Heart left ventricle (tissue), 16 donors: ENCODE data around the gene CENPS. TPM values are rescaled to one million over a fixed set of nuclear protein-coding genes. Genes with fewer than 3 reads are reported as not detected.

ENCODE experiments used
- ATAC-seq, 4 donors: fragments of 200-7000 bp; cut with Tn5 transposase; one replicate each; pipeline ENCODE4 v1.9.1; 2020 to 2022; ENCODE audit warnings: moderate library complexity in 4 of 4, mild to moderate bottlenecking in 3 of 4, moderate number of reproducible peaks in 1 of 4
- DNase-seq, 5 donors: peaks; one replicate each; pipeline ENCODE4 v3.0.0-alpha.2; 2020
- H3K27ac ChIP-seq, 12 donors: fragments of 200-600 bp; sonication (generic) in 4 of 12; one replicate each; pipeline versions ENCODE4 v1.5.0 to v1.8.0; 2016 to 2022; ENCODE audit warnings: mild to moderate bottlenecking in 2 of 12
- H3K27me3 ChIP-seq, 9 donors: fragments of 200-600 bp; sonication (generic) in 2 of 9; one replicate each; pipeline versions ENCODE4 v1.5.1 to v1.8.0; 2016 to 2022; ENCODE audit warnings: mild to moderate bottlenecking in 3 of 9
- H3K36me3 ChIP-seq, 9 donors: fragments of 200-600 bp; sonication (generic) in 2 of 9; one replicate each; pipeline versions ENCODE4 v1.5.0 to v1.8.0; 2018 to 2022; ENCODE audit warnings: mild to moderate bottlenecking in 2 of 9
- H3K4me1 ChIP-seq, 12 donors: fragments of 200-600 bp; sonication (generic) in 4 of 12; one replicate each; pipeline versions ENCODE4 v1.5.0 to v1.8.0; 2016 to 2022; ENCODE audit warnings: mild to moderate bottlenecking in 3 of 12
- H3K4me3 ChIP-seq, 12 donors: fragments of 200-600 bp; sonication (generic) in 4 of 12; one replicate each; pipeline versions ENCODE4 v1.5.0 to v1.8.0; 2017 to 2022; ENCODE audit warnings: mild to moderate bottlenecking in 9 of 12, moderate library complexity in 4 of 12
- H3K9me3 ChIP-seq, 12 donors: fragments of 200-600 bp; sonication (generic) in 4 of 12; one replicate each; pipeline versions ENCODE4 v1.5.0 to v1.8.0; 2016 to 2022; ENCODE audit warnings: mild to moderate bottlenecking in 1 of 12
- POLR2A ChIP-seq, 2 donors: fragments of 450-650 bp; IDR thresholded peaks; one replicate each; pipeline ENCODE4 v1.6.1; 2017; ENCODE audit warnings: antibody characterized with exemption in 2 of 2, mild to moderate bottlenecking in 2 of 2, moderate library complexity in 2 of 2
- whole genome bisulfite sequencing, 4 donors: extraction: QIAGEN DNeasy Blood & Tissue Kit in 2 of 4; methylation state at CpG; one replicate each; pipeline versions ENCODE4 v1.1.5 to v1.1.7; 2013 to 2018; 5-methylcytosine and 5-hydroxymethylcytosine counted together
- intact Hi-C, 10 donors: fragments of 100-400 bp; cut with DNase I; formaldehyde crosslinking; loops; one replicate each; pipeline versions ENCODE4 v1.11.1 to v1.14.2; 2022
- polyA plus RNA-seq, 2 donors: library from polyadenylated mRNA; stranded (reverse); fragments of 200-250 nt; gene quantifications; one replicate each; pipeline ENCODE4 v1.2.3, GENCODE V29; 2013
- total RNA-seq, 9 donors: library from RNA; depleted of rRNA in 2 of 9; stranded (reverse); fragments of >200 nt in 2 of 9; fragmentation: NEBNext Ultra II Directional in 3 of 9; extraction: Animal tissue kit (Norgen Biotek cat#: 25700) in 3 of 9; gene quantifications; one replicate each; pipeline versions ENCODE4 v1.1.0 to v1.2.4, GENCODE V29; 2016 to 2023
- TF ChIP-seq, protein P1 (sequence below), 12 donors: fragments of 200-600 bp; sonication (generic) in 4 of 12; IDR thresholded peaks; one replicate each; pipeline versions ENCODE4 v1.5.0 to v1.8.0; 2018 to 2022; ENCODE audit warnings: antibody characterized with exemption in 12 of 12, mild to moderate bottlenecking in 5 of 12
- donor health status: ischemic (EF 13 %, LVEDD 7.1; RV severe dilation, severe dysfunction).
- donor health status: healthy with polysubstance abuse.
- donor health status: DM: no; HTN: yes; CAD: no.
- donor health status: DM: no; HTN: no; CAD: no.
- donor health status: ischemic (EF 25% LVEDD 6.9; RV normal size, moderate dysfunction).
- donor health status: ischemic (EF 25% LVEDD 5.7; RV mildly dilated, moderate dysfunction).
- donor health status: healthy.
- donor health status: DM: yes; HTN: yes; CAD: no.
- donor health status: ischemic (EF 35%, LVEDD 5.7; RV mildly dilated, moderate dysfunction).
- donor health status: nonischemic (EF 11% LVEDD 7.7; RV severe dilation, severe dysfunction).
- donor health status: DM: yes; HTN: yes; CAD: no.
- donor health status: PGD.
- donor health status: ischemic (EF 29% LVEDD 5.4; RV normal size, mild dysfunction).
- donor health status: nonischemic (EF 23%, LVEDD 6.1; RV moderate dilation, normal function).

Gene CENPS
- total and polyA plus RNA-seq, 11 donors = 2.4 to 11.6 (median 8.2) TPM

DNA sequence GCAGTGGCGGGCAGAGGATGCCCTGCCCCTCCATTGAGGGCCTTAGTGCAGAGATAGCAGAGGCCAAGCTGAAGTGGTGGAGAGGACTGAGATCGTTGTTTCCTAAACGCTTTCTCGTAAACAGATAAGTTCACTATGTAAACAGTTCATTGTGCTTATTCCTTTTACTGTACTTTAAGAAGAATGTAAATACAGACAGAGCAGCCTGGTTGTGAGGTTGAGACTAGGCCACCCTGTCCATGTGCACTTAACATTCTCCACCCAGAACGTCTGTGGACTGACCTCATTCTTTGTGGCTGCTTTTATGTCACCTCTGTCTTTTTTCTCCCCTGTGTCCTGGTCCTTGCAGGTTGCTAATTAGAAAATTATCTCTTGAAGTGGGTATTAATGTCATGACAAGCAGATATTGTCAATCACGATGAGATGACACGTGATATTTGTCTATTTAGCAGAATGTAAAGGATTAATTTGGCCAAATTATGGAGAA lies 8.5 kb downstream of the CENPS start:
- Histone ChIP-seq H3K9me3 (no peaks in the 10 kb centered on the region), H3K27ac (peak overlapping the region in 1 of 12 donors; percentile 36), H3K4me3 (no peak overlapping the region), H3K4me1 (no peaks in the 10 kb centered on the region), H3K36me3 (peaks cover 0 to 32% (median 3%) of the 10 kb centered on the region in 9 donors), H3K27me3 (no peaks in the 10 kb centered on the region)
- DNase-seq (no peak), ATAC-seq (peak in 3 of 4 donors; percentile 33 to 82 (median 62))
- intact Hi-C loops = loop anchor here in 1 of 10 donors (10.0 kb wide), 1 partner anchor 56 kb away; no protein-coding TSS in a partner anchor
- TF ChIP-seq, protein P1, sequence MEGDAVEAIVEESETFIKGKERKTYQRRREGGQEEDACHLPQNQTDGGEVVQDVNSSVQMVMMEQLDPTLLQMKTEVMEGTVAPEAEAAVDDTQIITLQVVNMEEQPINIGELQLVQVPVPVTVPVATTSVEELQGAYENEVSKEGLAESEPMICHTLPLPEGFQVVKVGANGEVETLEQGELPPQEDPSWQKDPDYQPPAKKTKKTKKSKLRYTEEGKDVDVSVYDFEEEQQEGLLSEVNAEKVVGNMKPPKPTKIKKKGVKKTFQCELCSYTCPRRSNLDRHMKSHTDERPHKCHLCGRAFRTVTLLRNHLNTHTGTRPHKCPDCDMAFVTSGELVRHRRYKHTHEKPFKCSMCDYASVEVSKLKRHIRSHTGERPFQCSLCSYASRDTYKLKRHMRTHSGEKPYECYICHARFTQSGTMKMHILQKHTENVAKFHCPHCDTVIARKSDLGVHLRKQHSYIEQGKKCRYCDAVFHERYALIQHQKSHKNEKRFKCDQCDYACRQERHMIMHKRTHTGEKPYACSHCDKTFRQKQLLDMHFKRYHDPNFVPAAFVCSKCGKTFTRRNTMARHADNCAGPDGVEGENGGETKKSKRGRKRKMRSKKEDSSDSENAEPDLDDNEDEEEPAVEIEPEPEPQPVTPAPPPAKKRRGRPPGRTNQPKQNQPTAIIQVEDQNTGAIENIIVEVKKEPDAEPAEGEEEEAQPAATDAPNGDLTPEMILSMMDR (IDR thresholded peaks at IDR 0.05) = no peak
- TF ChIP-seq POLR2A (IDR thresholded peaks at IDR 0.05) = no peak
- 54 to 61% (median 56%) methylated on average over 7 of the region's 7 CpGs for WGBS, 4 donors

DNA sequence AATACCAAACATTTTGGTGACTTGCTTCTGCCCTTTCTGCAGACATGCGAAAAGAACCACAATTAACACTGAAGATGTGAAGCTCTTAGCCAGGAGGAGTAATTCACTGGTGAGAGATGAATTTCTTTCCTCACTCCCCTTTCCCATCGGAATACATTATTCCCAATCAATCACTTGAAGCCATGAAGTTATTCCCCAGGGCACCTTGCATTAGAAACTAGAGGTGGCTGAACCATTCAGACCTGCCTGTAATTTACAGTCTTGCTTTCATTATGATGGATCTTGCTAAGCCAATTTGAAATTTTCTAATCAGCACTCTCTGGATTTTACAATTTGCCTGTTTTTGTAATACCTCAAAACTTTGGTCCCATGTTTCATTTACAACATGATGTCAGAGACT lies 10.1 kb downstream of the CENPS start:
- intact Hi-C loops = no loop called here
- H3K9me3 ChIP-seq = no peaks in the 10 kb centered on the region
- DNase-seq (no peak), ATAC-seq (no peak)
- 92 to 98% (median 96%) methylated on average over 2 of the region's 2 CpGs for WGBS, 4 donors
- H3K27me3 ChIP-seq = no peaks in the 10 kb centered on the region
- TF ChIP-seq, protein P1 (IDR thresholded peaks at IDR 0.05) = no peak
- no peak for TF ChIP-seq POLR2A (IDR thresholded peaks at IDR 0.05)
- H3K4me1 ChIP-seq = no peaks in the 10 kb centered on the region
- H3K36me3 ChIP-seq = peaks cover 0 to 31% (median 3%) of the 10 kb centered on the region in 9 donors
- no peak overlapping the region for H3K4me3 ChIP-seq
- H3K27ac ChIP-seq = no peak overlapping the region

- intact Hi-C loops = no loop called here
Measured at GRCh38 chr1:10440794-10441193, 10.6 kb downstream of the CENPS start.

DNA sequence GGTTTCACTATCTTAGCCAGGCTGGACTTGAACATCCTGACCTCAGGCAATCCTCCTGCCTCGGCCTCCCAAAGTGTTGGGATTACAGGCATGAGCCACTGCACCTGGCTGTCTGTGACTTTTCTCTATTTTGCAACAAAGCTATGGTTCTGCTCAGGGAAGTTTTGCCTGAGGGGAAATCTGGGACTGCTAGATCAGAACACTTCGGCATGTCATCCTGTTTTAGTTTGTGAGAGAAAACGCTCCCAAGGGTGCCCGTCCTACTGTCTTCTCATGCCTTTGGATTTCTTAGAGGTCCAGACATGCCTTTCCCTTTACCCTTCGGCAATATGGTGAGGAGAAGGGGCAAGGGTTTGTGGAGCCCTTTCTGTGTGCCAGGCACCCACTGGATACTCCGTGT lies 14.0 kb downstream of the CENPS start:
- DNase-seq = no peak
- 94 to 99% (median 95%) methylated on average over 6 of the region's 6 CpGs for WGBS, 4 donors
- Histone ChIP-seq H3K4me3 (no peak overlapping the region), H3K9me3 (no peaks in the 10 kb centered on the region), H3K4me1 (no peaks in the 10 kb centered on the region), H3K36me3 (peaks cover 0 to 30% (median 3%) of the 10 kb centered on the region in 9 donors), H3K27ac (no peak overlapping the region), H3K27me3 (no peaks in the 10 kb centered on the region)
- no peak for ATAC-seq
- TF ChIP-seq, protein P1 (IDR thresholded peaks at IDR 0.05) = no peak
- no peak for TF ChIP-seq POLR2A (IDR thresholded peaks at IDR 0.05)
- intact Hi-C loops = no loop called here

More at GRCh38 chr1:10440794-10441193, 10.6 kb downstream of the CENPS start:
- Histone ChIP-seq H3K27ac (no peak overlapping the region), H3K4me1 (no peaks in the 10 kb centered on the region), H3K9me3 (no peaks in the 10 kb centered on the region), H3K36me3 (peaks cover 0 to 30% (median 3%) of the 10 kb centered on the region in 9 donors), H3K4me3 (no peak overlapping the region), H3K27me3 (no peaks in the 10 kb centered on the region)
- 88 to 96% (median 91%) methylated on average over 5 of the region's 5 CpGs for WGBS, 4 donors
- ATAC-seq = no peak
- TF ChIP-seq POLR2A (IDR thresholded peaks at IDR 0.05) = no peak
- TF ChIP-seq, protein P1 (IDR thresholded peaks at IDR 0.05) = no peak
- no peak for DNase-seq
